Prostate gland (tissue), 2 donors: ENCODE results near the gene HOXA7. TPM values are rescaled to one million over a fixed set of nuclear protein-coding genes. Genes with fewer than 3 reads are reported as not detected.
A peak's percentile ranks its signal among the peaks of the same experiment; 100 is the strongest.

Source experiments
- DNase-seq: peaks from one replicate; pipeline ENCODE4 v3.0.0-alpha.2; 2019; ENCODE audit warnings: low spot score
- H3K27ac ChIP-seq, 2 donors: fragments of 200-600 bp; sonication (generic); 2 replicates each; pipeline ENCODE4 v1.5.1; 2017 to 2019
- H3K27me3 ChIP-seq: fragments of 200-600 bp; sonication (generic); replicated peaks from 2 replicates; pipeline ENCODE4 v1.5.1; 2019; ENCODE audit not compliant: insufficient read depth
- H3K36me3 ChIP-seq, 2 donors: fragments of 200-600 bp; sonication (generic); 1 replicate in 1 of 2; 2 replicates in 1 of 2; pipeline versions ENCODE4 v1.5.1 to v1.8.1; 2017 to 2019
- H3K4me1 ChIP-seq: fragments of 200-600 bp; sonication (generic); replicated peaks from 2 replicates; pipeline ENCODE4 v1.5.1; 2019
- H3K4me3 ChIP-seq, 2 donors: fragments of 200-600 bp; sonication (generic); 2 replicates each; pipeline ENCODE4 v1.5.1; 2017 to 2019
- H3K9me3 ChIP-seq: fragments of 200-600 bp; sonication (generic); 2 replicates; pipeline ENCODE4 v1.5.1; 2017
- POLR2A ChIP-seq: fragments of 450-650 bp; IDR thresholded peaks from one replicate; pipeline ENCODE4 v1.6.1; 2016; ENCODE audit warnings: antibody characterized with exemption, mild to moderate bottlenecking
- POLR2AphosphoS5 ChIP-seq: sonication (generic); formaldehyde crosslinking; IDR thresholded peaks from one replicate; pipeline ENCODE4 v1.6.1; 2017; ENCODE audit warnings: antibody characterized with exemption
- WGBS: methylation state at CpG from one replicate; pipeline ENCODE4 v1.1.5; 2018; 5-methylcytosine and 5-hydroxymethylcytosine counted together
- intact Hi-C: fragments of 100-400 bp; cut with DNase I; formaldehyde crosslinking; loops from one replicate; pipeline ENCODE4 v1.14.2; 2022
- total RNA-seq, 2 donors: library from RNA; depleted of rRNA; stranded (reverse); fragments of >200 nt; gene quantifications; one replicate each; pipeline ENCODE4 v1.1.0, GENCODE V29; 2016
- TF ChIP-seq, protein P1 (sequence below), 4 experiments: fragments of 200-600 bp in 2 of 4; fragments of 450-650 bp in 2 of 4; sonication (generic) in 2 of 4; IDR thresholded peaks; 1 replicate in 3 of 4; 2 replicates in 1 of 4; pipeline ENCODE4 v1.5.1; 2016 to 2019; ENCODE audit warnings: antibody characterized with exemption in 4 of 4, mild to moderate bottlenecking in 2 of 4, moderate library complexity in 2 of 4

HOXA7 gene
- total RNA-seq, 2 donors from 2014 or later, result 2.2 to 4.6 TPM

DNA sequence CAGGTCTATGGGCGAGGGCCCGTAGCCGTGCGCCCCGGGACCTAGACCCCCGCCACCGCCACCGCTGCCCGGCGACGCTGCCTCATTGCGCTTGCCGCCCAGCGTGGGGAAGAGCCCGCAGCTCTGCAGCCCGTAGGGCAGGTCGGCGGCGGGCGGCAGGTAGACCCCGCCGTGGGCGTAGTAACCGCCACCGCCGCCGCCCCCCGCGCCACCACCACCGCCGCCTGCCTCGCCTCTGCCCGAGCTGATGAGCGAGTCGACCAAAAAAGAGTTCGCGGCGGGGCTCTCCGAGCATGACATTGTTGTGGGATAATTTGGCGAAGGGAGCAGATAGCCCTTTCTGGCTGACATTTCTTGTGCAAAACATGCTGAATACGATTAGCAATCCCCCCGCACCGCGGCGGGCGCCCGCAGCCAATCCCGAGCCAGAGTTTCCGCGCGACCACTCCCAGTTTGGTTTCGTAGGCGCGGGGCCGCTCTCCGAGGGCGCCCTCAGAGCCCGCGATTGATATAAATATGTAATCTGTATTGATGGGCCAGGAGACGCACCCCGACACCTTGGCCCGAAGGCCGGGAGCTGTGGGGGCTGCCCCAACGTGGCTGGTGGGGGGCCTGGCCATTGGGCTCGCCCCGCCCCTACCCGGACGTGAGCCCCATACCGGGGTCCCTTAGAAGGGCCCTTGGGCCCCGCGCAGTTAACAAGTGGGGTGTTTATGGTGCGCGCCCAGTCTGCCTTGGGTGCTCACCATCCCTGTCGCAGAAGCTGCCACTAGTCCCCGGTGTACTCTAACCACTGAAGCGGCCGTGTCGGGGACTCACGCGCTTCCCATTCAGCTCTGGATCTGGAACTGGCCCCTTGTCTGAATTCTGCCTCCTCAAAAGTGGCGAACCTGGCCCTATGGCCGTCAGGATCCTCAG, 17.7 kb upstream of the HOXA7 start, which contains the start of gene HOXA10:
TSS of gene HOXA10 (minus strand) at position 365 of the 918 bp plus-strand sequence. CDS start at position 351, 14 bp downstream.
- no peaks in the 10 kb centered on the region for H3K27me3 ChIP-seq
- peak within 1 kb of the TSS; percentile 96 for H3K27ac ChIP-seq
- DNase-seq, result peak; percentile 66
- intact Hi-C loops, result no loop called here
- H3K4me3 ChIP-seq, result peak within 1 kb of the TSS; percentile 61 to 80
- TF ChIP-seq POLR2A (peak; percentile 43), POLR2AphosphoS5 (peak; percentile 50)
- TF ChIP-seq, protein P1, sequence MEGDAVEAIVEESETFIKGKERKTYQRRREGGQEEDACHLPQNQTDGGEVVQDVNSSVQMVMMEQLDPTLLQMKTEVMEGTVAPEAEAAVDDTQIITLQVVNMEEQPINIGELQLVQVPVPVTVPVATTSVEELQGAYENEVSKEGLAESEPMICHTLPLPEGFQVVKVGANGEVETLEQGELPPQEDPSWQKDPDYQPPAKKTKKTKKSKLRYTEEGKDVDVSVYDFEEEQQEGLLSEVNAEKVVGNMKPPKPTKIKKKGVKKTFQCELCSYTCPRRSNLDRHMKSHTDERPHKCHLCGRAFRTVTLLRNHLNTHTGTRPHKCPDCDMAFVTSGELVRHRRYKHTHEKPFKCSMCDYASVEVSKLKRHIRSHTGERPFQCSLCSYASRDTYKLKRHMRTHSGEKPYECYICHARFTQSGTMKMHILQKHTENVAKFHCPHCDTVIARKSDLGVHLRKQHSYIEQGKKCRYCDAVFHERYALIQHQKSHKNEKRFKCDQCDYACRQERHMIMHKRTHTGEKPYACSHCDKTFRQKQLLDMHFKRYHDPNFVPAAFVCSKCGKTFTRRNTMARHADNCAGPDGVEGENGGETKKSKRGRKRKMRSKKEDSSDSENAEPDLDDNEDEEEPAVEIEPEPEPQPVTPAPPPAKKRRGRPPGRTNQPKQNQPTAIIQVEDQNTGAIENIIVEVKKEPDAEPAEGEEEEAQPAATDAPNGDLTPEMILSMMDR (IDR thresholded peaks at IDR 0.05), result no peak
- H3K9me3 ChIP-seq, result no peaks in the 10 kb centered on the region
- WGBS, result 3% methylated on average over 49 of the region's 82 CpGs
- no peaks in the 10 kb centered on the region for H3K36me3 ChIP-seq
- H3K4me1 ChIP-seq, result no peaks in the 10 kb centered on the region

DNA sequence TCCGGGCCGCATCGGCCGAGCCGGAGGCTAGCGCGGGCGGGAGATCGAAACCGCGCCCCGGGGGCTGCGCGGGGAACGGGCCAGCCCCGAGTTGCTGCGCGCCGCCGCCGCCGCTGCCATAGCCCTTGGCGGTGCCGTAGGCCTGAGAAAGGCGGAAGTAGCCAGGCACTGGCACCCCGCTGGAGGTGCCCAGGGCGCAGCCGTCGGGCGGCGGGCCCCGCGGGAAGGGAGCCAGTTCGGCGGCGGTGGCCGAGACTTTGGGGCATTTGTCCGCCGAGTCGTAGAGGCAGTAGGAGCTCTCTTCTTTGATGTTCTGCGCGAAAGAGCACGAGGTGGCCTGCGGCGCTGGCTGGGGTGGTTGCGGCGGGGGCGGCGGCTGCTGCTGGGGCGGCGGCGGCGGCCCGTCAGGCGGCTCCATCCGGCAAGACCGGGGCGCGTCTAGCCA, 17.1 kb upstream of the HOXA7 start:
- H3K4me3 ChIP-seq, result peak overlapping the region; percentile 61 to 80
- no peaks in the 10 kb centered on the region for H3K9me3 ChIP-seq
- intact Hi-C loops, result no loop called here
- TF ChIP-seq POLR2A (no peak), POLR2AphosphoS5 (no peak)
- TF ChIP-seq, protein P1 (IDR thresholded peaks at IDR 0.05), result no peak
- WGBS, result 3% methylated on average over 14 of the region's 59 CpGs
- H3K36me3 ChIP-seq, result no peaks in the 10 kb centered on the region
- H3K4me1 ChIP-seq, result no peaks in the 10 kb centered on the region
- peak overlapping the region; percentile 96 for H3K27ac ChIP-seq
- no peak for DNase-seq
- H3K27me3 ChIP-seq, result no peaks in the 10 kb centered on the region

DNA sequence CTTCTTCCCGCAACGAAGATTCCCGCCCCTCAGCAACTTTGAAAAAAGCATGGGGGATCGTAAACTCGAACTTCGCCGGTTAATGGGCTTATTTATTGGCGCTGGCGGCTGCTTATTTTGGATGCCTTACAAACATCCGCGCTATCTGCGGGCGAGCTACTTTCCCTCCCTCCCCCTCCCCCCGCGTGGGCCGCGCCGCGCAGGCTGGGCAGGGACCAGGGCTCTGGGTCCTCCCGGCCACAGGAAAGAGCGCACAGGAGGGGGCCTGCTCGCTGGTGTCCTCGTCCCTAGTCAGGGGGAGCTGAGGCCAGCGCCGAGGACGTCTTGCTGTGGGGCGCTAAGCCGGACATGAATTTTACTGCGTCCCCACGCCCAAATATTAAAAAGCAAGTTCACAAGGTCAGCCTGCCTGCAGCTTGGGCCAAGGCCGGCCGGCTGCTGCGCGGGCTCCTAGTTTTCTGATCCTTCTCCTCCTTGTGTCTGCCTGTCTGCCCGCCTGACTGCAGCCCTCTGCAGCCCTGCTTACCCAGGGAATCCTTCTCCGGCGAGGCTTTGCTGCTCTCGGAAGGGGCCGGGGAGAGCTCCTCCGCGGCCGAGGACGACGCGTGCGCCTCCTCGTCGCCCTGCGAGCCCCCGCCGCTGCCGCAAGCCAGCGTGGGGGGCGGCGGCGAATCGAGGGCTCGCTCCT, 16.5 kb upstream of the HOXA7 start:
- intact Hi-C loops, result no loop called here
- Histone ChIP-seq H3K9me3 (no peaks in the 10 kb centered on the region), H3K36me3 (no peaks in the 10 kb centered on the region), H3K4me3 (peak overlapping the region; percentile 61 to 80), H3K27ac (peak overlapping the region; percentile 96), H3K27me3 (no peaks in the 10 kb centered on the region), H3K4me1 (no peaks in the 10 kb centered on the region)
- DNase-seq, result peak; percentile 89
- under 1% methylated on average over 56 of the region's 58 CpGs for WGBS
- TF ChIP-seq POLR2AphosphoS5, result peak; percentile 87
- peak; percentile 68 for TF ChIP-seq POLR2A
- TF ChIP-seq, protein P1 (IDR thresholded peaks at IDR 0.05), result peak in 1 of 4 experiments; percentile 13

DNA sequence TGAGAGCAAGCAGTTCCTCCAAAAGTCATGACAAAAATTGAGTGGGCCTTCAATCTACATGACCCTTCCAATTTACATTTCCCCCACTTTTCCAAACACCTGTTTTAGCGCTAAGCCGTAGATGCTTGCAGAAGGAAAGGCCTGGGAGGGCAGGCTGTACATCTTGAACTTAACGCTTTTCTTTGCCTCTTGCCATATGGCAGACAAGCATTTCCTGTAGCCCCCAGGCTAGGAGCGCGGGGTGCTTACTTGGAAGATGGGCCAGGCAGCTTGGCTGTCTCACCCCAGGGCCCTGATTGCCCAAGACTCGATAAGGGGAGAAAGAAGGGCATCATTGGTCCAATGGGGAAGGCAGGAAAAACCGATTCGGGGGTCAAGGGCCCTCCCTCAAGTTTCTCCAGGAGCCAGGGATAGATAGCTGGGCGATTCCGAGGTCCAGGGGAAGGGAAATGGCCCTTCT, 15.9 kb upstream of the HOXA7 start:
- peak overlapping the region; percentile 61 to 80 for H3K4me3 ChIP-seq
- DNase-seq, result no peak
- WGBS, result 6% methylated on average over 10 of the region's 10 CpGs
- H3K27me3 ChIP-seq, result no peaks in the 10 kb centered on the region
- TF ChIP-seq, protein P1 (IDR thresholded peaks at IDR 0.05), result no peak
- TF ChIP-seq POLR2A (no peak), POLR2AphosphoS5 (no peak)
- peak overlapping the region; percentile 96 for H3K27ac ChIP-seq
- intact Hi-C loops, result no loop called here
- no peaks in the 10 kb centered on the region for H3K4me1 ChIP-seq
- H3K9me3 ChIP-seq, result no peaks in the 10 kb centered on the region
- H3K36me3 ChIP-seq, result no peaks in the 10 kb centered on the region
